ENCODE measurements around the gene SFXN5.

GRCh38 chr2:72994282-72994990, 77.1 kb downstream of the SFXN5 start:
- TF ChIP-seq POLR2A (IDR thresholded peaks at IDR 0.05; ENCODE audit: low read depth, low read length) (no peak), RAD21 (IDR thresholded peaks at IDR 0.05; ENCODE audit: low read length) (no peak), MAZ (IDR thresholded peaks at IDR 0.05; ENCODE audit: borderline replicate concordance, low read depth, low read length) (no peak), BHLHE40 (IDR thresholded peaks at IDR 0.05; ENCODE audit: low read depth, low read length) (no peak), CEBPB (IDR thresholded peaks at IDR 0.05; ENCODE audit: low read depth, low read length) (no peak)
- TF ChIP-seq, protein P1, sequence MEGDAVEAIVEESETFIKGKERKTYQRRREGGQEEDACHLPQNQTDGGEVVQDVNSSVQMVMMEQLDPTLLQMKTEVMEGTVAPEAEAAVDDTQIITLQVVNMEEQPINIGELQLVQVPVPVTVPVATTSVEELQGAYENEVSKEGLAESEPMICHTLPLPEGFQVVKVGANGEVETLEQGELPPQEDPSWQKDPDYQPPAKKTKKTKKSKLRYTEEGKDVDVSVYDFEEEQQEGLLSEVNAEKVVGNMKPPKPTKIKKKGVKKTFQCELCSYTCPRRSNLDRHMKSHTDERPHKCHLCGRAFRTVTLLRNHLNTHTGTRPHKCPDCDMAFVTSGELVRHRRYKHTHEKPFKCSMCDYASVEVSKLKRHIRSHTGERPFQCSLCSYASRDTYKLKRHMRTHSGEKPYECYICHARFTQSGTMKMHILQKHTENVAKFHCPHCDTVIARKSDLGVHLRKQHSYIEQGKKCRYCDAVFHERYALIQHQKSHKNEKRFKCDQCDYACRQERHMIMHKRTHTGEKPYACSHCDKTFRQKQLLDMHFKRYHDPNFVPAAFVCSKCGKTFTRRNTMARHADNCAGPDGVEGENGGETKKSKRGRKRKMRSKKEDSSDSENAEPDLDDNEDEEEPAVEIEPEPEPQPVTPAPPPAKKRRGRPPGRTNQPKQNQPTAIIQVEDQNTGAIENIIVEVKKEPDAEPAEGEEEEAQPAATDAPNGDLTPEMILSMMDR (conservative IDR thresholded peaks at IDR 0.05; ENCODE audit: low read depth, low read length): no peak
- TF ChIP-seq, protein P2, sequence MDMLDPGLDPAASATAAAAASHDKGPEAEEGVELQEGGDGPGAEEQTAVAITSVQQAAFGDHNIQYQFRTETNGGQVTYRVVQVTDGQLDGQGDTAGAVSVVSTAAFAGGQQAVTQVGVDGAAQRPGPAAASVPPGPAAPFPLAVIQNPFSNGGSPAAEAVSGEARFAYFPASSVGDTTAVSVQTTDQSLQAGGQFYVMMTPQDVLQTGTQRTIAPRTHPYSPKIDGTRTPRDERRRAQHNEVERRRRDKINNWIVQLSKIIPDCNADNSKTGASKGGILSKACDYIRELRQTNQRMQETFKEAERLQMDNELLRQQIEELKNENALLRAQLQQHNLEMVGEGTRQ (IDR thresholded peaks at IDR 0.05; ENCODE audit: low read depth, low read length): no peak

Data from IMR-90 (cell line).